Choroid plexus epithelial cell (primary cell): ENCODE measurements around the gene DIAPH2.
A peak's percentile ranks its signal among the peaks of the same experiment; 100 is the strongest.

Experiments
- DNase-seq: peaks from one replicate; pipeline ENCODE4 v3.0.0-alpha.2; 2010; ENCODE audit warnings: low read depth
- H3K4me3 ChIP-seq: 2 replicates; pipeline ENCODE4 v1.5.1; 2011; ENCODE audit warnings: low read depth, mild to moderate bottlenecking, control low read depth, low read length, moderate library complexity
- TF ChIP-seq, protein P1 (sequence below): conservative IDR thresholded peaks from 2 replicates; pipeline ENCODE4 v1.5.1; 2011; ENCODE audit warnings: low read depth, mild to moderate bottlenecking, control low read depth, inconsistent platforms, low read length, moderate library complexity

Gene DIAPH2

DNA sequence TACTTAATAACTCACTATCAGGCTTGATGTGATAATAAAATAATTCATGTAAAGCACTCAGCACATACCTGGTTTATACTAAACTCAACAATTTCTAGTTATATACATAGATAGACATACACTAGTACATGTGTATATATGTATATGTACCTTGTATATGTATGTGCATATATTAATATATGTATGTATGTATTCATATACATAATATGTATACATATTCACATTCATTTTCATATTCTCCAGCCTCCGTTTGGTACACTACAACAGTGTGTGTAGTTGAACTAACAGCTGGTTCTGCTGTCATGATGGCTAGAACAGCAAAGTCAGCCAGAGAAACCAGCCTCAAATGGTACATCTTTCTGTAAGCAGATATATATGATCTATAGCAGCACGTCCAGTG lies 869.2 kb downstream of the DIAPH2 start:
- DNase-seq = no peak
- TF ChIP-seq, protein P1, sequence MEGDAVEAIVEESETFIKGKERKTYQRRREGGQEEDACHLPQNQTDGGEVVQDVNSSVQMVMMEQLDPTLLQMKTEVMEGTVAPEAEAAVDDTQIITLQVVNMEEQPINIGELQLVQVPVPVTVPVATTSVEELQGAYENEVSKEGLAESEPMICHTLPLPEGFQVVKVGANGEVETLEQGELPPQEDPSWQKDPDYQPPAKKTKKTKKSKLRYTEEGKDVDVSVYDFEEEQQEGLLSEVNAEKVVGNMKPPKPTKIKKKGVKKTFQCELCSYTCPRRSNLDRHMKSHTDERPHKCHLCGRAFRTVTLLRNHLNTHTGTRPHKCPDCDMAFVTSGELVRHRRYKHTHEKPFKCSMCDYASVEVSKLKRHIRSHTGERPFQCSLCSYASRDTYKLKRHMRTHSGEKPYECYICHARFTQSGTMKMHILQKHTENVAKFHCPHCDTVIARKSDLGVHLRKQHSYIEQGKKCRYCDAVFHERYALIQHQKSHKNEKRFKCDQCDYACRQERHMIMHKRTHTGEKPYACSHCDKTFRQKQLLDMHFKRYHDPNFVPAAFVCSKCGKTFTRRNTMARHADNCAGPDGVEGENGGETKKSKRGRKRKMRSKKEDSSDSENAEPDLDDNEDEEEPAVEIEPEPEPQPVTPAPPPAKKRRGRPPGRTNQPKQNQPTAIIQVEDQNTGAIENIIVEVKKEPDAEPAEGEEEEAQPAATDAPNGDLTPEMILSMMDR = no peak
- H3K4me3 ChIP-seq = no peak overlapping the region

DNA sequence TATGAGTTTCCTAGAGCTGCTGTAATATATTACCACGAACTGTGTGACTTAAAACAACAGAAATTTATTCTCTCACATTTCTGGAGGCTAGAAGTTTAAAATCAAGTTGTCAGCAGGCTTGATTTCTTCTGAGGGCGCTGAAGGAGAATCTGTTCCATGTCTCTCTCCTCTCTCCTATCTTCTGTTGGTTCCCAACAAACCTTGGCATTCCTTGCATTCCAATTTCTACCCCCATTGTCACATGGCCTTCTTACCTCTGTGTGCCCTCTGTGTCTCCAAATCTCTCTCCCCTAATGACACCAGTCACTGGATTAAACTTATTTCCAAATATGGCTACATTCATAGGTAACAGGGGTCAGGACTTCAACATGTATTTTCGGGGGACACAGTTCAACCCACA lies 871.7 kb downstream of the DIAPH2 start:
- DNase-seq = no peak

DNA sequence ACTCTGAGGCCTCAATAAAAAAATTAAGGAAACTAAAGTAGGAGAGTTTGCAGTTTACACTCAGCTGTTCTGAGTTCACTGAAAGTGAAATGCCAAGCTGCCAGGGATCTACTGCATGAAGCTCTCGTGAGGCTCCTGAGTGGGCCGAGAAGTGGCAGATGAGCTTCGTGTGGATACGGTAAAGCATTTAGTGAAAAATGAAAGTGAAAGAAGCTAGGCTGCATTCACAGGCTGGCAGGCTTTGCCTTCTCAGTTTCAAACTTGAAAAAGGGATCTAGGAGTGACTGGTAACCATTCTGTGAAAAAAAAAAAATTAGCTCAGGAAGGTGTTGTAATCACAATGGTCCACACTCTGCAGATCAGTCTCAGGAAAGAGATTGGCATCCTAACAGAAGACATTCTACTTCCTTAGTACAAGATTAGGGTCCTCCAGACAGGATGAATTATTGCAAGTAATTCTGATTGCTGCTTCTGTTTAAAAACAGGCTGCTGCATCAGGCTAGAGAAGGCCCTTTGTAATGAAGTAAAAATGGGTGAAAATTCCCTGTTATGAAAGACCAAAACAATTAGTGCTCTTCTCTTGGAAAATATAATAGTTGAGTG lies 879.0 kb downstream of the DIAPH2 start:
- TF ChIP-seq, protein P1 = no peak
- peak overlapping the region; percentile 30 for H3K4me3 ChIP-seq

More for the DNA sequence above, 871.7 kb downstream of the DIAPH2 start:
- no peak overlapping the region for H3K4me3 ChIP-seq
- TF ChIP-seq, protein P1 = no peak

DNA sequence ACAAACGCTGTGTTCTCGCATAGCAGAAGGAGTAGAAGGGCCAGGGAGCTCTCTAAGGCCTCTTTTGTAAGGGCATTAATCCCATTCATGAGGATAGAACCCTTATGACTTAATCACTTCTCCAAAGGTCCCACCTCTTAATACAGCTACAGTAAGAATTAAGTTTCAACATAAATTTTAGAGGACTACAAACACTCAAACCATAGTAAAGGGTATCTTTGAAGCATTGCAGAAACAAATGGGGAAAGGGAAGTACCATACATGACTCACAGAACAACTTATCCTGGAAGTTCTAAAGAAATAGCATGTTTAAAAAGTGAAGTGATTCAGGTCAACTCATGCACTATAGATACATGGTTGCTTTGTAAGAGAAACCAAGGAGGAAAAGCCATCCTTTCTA lies 879.9 kb downstream of the DIAPH2 start:
- H3K4me3 ChIP-seq = no peak overlapping the region
- TF ChIP-seq, protein P1 = no peak
- DNase-seq = peak; percentile 1

More for the DNA sequence above, 879.0 kb downstream of the DIAPH2 start:
- DNase-seq = peak; percentile 81

DNA sequence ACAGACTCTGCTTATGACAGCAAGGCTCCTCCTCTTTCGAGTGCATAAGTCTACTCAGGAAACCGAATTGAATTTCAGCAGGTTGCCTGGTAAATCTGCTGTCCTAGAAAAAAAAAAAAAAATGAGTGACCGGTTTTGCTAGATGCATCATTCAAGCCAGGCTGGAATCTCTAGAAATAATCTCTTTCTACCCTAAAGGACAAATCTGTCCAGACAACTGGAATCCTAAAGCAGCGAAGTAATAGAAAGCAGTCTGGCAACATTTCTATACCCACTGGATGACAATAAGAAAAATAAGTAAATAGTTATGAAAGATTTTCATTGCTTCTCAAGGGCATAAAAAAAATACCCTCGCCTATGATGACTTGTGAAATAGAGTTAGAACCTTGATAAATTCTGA lies 902.5 kb downstream of the DIAPH2 start:
- H3K4me3 ChIP-seq = no peak overlapping the region
- TF ChIP-seq, protein P1 = no peak
- no peak for DNase-seq

DNA sequence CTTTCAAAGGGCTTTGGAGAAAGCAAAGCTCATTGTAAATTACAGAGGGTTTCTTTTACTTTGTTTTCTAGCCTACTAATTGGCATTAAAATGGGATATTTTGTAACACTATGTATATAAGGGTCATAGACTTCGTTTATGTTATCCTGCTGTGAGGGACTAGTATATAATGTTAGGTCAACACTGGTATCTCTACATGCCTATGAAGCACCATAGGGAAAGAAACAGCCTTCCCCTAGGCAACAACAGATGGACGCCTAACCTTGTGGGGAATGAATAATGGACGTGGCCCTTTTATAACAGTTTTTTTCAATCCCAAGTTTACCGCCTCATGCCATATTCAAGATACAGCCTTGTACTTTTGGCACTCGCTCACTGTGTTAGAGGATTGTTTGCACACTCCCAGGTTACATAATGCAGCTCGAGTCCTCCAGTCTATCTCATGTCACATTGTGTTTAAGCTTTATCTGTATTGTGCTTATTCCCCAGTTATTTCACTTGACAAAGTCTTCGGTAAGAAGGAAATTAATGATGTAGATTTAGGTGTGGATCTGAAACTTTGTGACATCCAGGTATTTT lies 910.1 kb downstream of the DIAPH2 start:
- no peak for DNase-seq
- H3K4me3 ChIP-seq = no peak overlapping the region
- TF ChIP-seq, protein P1 = no peak

DNA sequence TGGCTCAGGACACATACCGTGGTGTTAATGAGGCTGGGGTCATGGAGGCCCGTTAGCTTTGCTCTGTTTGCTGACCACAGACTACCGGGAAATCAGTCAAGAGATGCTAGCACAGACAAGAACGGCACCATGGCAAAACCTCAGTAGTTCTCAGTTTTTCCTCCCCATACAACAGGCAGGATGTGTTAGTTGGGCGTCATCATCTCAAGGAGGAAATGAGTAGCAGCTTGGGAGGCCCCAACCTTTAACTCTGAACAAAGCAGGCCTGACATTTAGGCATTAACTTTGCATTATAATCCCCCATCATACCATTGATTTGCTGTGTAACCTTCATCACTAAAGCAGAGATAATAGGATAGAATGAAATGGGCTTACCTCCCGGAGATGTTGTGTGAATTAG lies 913.3 kb downstream of the DIAPH2 start:
- TF ChIP-seq, protein P1 = no peak
- H3K4me3 ChIP-seq = no peak overlapping the region
- no peak for DNase-seq
